GM19025 (cell line): Measurements from ENCODE around the gene HEPHL1.
"Not testable (repeated sequence)": the region's sequence is repeated elsewhere in the genome, so short reads cannot be mapped to it uniquely, and the experiment has no call there.

ENCODE experiments used
- ATAC-seq: cut with Tn5 transposase; IDR thresholded peaks from one replicate; pipeline ENCODE4 v1.9.1; 2021; ENCODE audit warnings: mild to moderate bottlenecking, low read depth, moderate library complexity; ENCODE audit not compliant: unreplicated experiment

Gene HEPHL1, protein sequence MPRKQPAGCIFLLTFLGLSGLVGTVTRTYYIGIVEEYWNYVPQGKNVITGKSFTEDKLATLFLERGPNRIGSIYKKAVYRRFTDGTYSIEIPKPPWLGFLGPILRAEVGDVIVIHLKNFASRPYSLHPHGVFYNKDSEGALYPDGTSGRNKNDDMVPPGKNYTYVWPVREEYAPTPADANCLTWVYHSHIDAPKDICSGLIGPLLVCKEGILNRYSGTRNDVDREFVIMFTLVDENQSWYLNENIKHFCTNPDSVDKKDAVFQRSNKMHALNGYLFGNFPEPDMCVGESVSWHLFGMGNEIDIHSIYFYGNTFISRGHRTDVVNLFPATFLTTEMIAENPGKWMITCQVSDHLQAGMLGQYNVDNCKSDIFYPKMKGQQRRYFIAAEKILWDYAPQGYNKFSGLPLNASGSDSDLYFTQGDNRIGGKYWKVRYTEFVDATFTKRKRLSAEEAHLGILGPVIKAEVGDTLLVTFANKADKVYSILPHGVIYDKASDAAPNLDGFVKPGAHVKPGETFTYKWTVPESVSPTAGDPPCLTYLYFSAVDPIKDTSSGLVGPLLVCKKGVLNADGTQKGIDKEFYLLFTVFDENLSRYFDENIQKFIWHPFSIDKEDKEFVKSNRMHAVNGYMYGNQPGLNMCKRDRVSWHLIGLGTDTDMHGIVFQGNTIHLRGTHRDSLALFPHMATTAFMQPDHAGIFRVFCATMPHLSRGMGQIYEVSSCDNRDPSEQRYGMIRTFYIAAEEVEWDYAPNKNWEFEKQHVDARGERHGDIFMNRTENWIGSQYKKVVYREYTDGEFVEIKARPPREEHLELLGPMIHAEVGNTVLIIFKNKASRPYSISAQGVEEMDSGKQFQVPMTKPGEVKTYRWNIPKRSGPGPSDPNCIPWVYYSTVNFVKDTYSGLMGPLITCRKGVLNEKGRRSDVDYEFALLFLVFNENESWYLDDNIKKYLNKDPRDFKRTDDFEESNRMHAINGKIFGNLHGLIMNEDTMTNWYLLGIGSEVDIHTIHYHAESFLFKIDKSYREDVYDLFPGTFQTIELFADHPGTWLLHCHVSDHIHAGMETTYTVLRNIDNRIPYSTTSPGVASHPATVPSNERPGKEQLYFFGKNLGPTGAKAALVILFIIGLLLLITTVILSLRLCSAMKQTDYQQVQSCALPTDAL

DNA sequence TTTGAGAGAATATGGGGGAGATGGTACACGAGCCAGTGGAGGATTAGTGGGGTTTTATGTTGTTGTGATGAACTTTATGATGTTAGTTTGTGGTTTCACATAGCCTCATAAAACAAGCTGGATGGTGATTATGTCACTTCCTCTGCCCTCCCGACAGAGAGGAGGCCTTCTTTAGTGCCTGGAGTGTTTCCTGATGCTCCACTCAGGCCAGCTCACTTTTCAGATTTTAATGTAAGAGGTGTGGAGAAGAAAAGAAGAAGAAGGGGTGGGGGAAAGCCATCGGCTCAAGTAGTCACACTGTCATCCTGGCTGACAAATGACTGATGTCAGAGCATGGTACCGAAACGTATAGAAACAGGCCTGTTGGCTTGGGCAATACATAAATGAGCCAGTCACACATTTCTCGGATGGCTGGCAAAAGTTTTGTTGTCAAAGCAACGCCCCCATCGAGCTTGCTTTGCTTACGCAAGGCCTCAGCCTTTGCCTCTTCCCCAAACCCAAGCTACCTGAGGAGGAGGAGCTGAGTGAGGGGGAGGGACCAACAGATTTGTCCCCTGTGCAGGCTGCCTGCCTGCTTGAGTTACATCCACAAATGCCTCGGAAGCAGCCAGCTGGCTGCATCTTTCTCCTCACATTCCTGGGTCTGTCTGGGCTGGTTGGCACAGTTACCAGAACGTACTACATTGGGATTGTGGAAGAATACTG lies at the start of gene HEPHL1:
HEPHL1 (plus strand) TSS at position 578 of the 705 bp plus-strand sequence; CDS start at position 593, 15 bp downstream.
- no peak for ATAC-seq

DNA sequence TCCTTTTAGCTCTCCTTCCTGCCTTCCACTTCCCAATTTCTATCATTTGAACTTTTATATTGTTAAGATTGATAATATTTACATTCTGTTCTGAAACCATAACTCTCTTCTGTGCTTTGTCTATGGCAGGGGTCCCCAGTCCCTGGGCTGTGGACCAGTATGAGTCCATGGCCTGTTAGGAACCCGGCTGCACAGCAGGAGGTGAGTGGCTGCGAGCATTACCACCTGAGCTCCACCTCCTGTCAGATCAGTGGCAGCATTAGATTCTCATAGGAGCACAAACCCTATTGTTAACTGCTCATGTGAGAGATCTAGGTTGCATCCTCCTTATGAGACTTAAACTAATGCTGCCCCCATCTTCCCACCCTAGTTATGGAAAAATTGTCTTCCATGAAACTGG lies 48.4 kb upstream of the HEPHL1 start:
- no peak for ATAC-seq

DNA sequence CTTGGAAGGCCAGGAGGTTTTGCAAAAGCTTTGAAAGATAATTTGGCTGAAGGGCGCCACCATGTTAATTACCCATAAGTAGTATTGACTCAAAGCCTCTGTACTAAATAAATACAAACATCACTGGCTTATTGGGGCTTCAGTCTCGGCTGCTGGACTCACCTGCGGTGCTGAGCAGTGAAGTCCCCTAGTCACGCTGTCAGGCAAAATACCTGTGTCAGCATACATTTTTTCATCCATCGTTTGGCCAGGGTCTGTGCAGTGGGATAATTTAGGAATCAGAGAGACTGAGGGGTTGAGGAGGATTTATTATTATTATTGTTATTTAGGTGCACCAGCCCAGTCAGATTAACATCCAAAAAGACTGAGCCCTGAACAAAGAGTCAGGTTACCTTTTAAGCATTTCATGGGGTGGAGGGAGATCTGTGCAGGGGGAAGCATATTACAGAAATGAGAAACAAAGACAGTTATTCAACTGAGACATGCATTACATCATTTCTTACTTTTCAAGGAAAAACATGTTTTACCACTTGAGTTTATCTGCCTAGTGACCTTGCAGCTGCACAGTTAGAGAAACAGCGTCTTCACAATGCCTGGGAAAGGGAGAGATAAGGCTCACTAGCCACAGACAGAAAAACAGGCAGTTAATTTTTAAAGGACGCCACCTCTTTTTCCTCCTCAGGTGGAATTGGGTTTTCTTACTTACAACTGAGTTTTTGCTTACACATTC lies 47.7 kb upstream of the HEPHL1 start:
- not testable (repeated sequence) for ATAC-seq

DNA sequence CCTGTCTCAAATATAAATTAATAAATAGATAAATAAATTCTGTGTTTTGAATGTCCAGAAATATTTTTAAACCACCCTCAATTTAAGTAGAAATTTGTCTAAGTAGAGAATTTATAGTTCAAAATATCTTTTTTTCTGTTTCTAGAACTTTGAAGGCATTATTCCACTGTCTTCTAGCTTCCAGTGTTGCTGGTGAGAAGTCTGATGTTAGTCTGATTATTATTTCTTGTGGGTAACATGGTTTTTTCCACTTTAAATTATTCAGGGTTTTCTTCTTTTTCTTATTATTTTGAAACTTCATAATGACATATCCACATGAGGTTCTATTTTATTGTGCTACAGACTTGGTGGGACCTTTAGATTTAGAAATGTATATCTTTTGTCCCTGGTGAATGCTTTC lies 46.4 kb upstream of the HEPHL1 start:
- no peak for ATAC-seq

DNA sequence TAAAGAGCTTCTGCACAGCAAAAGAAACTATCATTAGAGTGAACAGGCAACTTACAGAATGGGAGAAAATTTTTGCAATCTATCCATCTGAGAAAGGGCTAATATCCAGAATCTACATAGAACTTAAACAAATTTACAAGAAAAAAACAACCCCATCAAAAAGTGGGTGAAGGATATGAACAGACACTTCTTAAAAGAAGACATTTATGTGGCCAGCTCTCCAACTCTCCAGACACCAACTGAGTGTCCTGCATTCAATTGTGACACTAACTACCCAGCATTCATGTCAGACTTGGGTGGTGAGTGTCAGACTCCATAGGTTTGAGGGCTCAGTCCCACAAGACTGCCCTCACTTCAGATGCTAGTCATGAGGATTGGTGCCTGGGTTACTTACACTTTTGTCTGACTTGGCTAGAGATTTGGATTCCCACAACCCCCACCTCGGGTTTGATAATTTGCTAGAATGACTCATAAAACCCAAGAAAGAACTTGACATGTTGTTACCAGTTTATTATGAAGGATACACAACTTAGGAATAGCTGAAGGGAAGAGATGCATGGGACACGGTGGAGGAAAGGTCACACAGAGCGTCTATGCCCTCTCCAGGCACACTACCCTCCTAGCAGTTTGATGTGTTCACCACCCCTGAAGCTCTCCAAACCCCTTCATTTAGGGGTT lies 44.4 kb upstream of the HEPHL1 start:
- ATAC-seq = not testable (repeated sequence)

DNA sequence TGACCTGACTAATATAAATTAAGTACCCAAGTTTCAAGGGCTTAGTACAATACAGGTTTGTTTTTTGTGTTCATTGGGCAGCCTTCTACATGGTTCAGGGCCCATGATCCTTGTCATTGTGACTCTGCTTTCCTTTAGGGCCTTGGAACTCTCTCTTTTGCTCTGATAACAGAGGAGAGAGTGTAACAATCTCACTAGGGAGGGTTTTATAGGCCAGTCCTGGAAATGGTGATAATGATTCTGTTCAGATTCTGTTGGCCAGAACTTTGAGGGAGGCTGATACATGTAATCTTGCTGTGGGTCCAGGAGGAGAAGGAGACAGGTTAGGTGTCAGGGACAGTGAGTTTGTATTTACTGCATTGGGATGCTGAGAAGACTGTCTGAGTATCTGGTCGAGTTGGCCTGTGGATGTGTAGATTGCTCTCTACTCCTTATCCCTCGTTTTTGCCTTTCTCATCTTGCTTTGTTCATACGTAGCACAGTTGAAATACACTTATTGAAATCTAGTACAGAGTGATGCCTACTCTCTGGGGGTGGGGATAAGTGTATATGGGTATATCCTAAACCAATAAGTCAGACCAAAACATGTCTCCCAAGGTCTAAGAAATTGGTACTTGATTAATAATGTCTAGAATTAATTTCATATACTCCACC lies 37.5 kb upstream of the HEPHL1 start:
- ATAC-seq = no peak

DNA sequence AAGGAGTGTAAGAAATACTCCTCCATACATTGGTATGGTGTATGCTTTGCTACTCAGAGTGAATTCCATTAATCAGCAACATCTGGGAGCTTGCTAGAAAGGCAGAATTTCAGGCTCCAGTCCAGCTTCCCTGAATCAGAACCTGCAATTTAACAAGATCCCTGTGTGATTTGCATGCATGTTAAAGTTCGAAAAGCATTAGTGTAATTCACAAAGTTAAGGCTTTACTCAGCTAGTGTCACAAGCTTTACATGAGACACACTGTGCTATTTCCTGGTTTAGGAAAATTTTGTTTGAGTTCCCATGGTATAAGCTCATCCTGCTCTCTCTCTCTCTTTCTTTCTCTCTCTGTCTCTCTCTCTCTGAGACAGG lies 37.0 kb upstream of the HEPHL1 start:
- ATAC-seq = no peak

DNA sequence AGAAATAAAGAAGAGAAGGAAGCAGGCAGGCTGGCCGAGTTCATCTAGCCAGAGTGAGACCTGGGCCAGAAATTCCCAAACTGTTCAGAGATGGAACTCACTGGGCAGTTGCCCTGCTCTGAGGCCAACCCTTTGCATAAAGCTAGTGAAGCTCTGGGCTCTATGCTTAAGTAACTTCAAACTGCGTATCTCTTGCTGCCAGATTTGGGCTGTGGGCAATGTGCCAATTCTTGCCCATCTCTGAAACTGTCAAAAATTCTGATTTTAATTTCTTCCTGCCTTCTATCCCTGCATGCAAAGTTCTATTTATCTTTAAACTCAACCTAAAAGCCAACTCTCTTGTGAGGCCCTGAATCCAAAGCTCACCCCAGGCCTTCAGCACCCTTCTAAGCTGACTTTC lies 36.2 kb upstream of the HEPHL1 start:
- ATAC-seq = no peak

DNA sequence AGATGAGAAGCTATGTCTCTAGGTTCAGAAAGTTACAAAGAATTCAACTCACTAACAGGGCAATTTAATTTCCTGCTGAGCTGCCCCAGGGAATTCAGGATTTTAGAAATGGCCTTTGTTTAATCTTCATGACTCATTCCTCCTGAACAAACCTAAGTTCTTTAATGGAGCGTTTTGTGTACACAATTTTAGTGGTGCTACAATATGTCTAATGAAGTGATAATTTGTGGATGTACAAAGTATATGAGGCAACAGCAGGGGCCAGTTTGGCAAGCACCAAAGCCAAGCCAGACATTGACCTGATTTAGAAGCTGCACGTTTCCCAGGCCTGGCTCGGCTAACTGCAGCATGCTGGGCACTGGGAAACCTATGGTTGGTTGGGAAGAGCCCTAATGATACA lies 34.4 kb upstream of the HEPHL1 start:
- ATAC-seq = no peak

DNA sequence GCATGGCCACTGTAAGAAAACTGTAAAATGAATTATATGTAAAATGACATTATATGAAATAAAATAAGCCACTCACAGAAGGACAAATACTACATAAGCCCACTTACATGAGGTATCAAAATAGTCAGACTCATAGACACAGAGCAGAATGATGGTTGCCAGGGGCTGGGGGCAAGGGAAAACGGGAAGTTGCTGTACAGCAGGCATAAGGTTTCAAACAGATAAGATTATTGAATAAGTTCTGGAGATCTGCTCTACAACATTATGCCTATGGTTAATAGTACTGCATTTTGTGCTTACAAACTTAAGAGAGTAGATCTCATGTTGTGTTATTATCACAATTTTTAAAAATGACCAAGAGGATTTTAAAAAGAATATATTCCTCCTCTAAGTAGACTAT lies 32.7 kb upstream of the HEPHL1 start:
- no peak for ATAC-seq

DNA sequence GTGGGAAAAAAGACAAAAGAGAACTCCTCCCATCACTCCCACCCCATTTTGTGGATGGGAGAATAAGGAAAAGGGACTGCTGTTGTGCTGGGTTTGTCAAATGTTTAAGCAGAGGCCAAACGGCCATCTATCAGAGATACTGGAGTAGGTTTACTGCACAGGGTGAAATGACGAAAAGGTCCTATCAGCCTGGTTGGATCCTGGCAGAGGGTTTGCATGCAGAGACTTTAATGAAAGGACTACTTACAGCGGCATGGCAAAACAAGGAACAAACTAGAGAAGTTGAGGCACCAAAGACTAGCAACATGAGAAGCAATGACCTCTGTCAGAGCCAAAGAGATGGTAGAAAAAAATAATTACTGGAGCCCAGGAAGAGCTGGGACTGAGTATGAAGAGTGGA lies 32.2 kb upstream of the HEPHL1 start:
- no peak for ATAC-seq

DNA sequence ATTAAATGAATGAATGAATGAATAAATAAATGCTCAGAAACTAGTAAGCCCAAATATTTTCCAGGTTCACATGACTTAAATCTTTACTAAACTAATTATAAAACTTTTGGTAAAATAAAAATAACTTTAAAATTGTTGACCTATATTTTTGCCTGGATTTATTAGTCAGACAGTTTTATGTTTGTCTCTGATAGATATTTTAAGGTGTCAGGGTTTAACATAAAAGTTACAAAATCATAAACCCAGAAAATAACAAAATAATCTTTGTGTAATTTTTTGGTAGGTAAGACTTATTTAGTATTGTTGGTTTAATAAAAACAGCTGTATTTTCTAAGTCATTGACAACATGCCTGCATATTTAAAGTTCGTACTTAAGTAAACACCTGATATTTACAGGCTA lies 27.4 kb upstream of the HEPHL1 start:
- ATAC-seq = no peak

DNA sequence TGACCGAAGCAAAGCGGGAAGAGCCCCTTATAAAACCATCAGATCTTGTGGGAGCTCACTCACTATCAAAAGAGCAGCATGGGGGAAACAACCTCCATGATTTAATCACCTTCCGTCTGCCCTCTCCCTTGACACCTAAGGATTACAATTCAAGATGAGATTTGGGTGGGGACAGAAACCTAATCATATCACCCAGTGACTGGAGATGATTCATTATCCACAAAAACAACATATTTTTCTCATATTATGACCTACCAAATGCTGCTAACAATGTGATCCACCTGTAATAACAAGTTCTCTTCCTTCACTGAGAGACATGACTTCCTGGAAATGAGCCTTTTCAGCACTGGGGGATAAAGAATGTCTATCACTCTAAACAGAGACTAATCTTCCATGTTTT lies 23.4 kb upstream of the HEPHL1 start:
- no peak for ATAC-seq

DNA sequence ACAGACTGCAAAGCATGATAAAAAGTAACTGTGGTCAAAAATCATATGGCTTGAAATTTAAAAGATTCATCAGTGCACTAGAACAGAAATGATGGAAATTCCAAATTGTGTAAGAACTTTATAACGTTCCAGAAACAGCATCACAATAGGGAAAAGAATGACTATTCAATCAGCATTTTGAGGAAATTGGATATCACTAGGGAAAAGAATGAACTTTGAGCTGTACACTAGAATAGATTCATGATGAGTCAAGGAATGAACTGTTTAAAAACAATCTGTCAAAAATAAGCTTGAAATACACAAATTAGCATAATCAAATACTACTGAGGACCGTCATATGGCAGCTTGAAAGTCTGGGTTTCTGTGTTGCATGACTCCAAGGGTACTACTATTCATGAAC lies 20.5 kb upstream of the HEPHL1 start:
- no peak for ATAC-seq

DNA sequence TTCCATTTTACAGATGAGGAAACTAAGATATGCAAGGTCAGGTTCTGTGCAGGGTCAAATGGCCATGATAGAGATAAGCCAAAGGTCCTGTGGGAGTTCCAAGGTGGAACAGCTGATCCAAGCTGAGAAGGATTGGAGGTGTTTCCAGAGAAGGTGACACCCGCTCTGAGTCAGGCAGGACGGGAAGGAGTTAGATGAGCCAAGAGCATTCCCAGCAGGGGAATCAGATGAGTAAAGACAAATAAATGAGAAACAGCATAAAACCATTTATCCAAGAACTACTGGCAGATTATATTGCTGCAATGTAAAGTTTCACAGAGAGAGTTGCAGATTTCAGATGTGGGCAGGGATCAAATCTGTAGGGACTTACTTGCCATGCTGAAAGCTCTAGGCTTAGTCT lies 18.9 kb upstream of the HEPHL1 start:
- no peak for ATAC-seq

DNA sequence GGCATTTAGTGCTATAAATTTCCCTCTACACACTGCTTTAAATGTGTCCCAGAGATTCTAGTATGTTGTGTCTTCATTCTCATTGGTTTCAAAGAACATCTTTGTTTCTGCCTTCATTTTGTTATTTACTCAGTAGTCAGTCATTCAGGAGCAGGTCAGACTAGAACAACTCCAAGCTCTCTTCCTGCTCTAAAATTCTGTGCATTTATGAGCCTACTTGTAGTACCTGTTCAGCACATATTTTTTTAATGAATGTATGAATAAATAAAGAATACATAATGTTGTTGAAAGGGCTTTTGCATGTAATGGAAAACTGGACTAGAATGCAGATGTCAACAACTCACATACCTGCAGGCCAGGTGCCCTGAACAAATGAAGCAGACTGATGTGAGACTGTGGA lies 13.7 kb upstream of the HEPHL1 start:
- ATAC-seq = no peak

DNA sequence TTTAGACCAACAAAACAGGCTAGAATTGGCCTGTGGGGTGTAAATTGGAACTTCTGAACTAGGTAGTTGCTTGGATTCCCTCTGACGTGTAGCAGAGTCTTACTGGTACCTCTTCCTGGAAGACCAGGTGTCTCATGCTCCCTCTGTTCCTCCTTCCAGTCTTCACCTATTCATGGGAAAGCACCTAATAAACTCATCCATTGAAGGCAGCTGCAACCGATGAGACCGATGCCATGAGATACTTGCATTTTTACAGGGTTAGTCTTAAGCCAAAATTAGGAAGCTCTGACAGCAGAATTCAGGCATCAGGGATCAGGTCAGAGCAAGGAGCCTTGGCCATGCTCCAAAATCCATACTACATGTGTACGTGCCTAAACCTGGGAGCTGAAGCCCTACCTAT lies 13.2 kb upstream of the HEPHL1 start:
- no peak for ATAC-seq

DNA sequence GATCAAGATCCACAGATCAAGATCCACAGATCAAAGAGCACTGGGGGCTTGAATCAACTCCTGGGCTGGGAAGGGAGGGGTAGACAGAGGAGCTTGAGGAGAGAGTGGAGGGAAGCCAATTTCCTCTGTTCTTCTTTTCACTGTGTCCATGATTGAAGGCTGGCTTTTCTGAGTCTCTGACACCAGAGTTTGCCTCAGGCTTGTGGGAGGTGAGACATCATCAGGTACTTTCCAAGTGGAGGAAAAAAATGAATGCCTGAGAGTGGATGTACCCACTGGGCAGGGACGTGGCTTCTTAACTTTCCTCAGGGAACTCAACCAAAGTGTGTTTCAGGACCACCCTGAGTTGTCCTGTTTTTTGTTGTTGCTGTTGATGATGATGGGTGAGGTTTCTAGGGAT lies 11.0 kb upstream of the HEPHL1 start:
- ATAC-seq = no peak

DNA sequence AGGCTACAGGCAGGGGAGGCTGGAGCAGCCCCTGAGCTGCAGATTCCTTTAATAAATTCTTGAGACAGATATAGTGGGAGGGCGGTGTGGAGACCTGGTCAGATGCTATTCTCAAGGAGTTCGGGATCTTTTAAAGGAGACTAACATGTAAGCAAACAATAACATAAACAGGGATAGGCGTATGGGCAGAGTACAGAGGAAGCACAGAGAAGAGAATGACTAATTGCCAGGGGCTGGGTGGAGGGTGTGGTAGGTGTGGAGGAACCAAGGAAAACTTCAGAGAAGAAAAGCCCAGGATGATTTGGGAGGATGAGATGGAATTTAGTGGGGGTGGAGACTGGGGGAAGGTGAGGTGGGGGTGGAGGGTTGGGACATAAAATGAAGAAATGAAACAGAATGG lies 9.7 kb upstream of the HEPHL1 start:
- ATAC-seq = no peak
